Measurements from ENCODE around the gene HOXA3.
A peak's percentile ranks its signal among the peaks of the same experiment; 100 is the strongest.

HOXA3 gene

GRCh38 chr7:27189295-27189996 is 37.1 kb upstream of the HOXA3 start:
- no peak for DNase-seq

- DNase-seq, result peak; percentile 39
These were observed 36.3 kb upstream of the HOXA3 start for GRCh38 chr7:27188386-27189294.

- DNase-seq, result no peak
These were observed 35.3 kb upstream of the HOXA3 start for GRCh38 chr7:27187475-27188385.

GRCh38 chr7:27186668-27187474 is 34.5 kb upstream of the HOXA3 start:
- no peak for DNase-seq

GRCh38 chr7:27185854-27186667 is 33.7 kb upstream of the HOXA3 start:
- DNase-seq, result no peak

- no peak for DNase-seq
These were observed 32.9 kb upstream of the HOXA3 start, which contains the start of gene HOXA11 for GRCh38 chr7:27185013-27185853. Gene HOXA11 (minus strand): TSS chr7:27185232. CDS start chr7:27185144, 88 bp downstream.

GRCh38 chr7:27184337-27185012 is 32.1 kb upstream of the HOXA3 start:
- no peak for DNase-seq

- no peak for DNase-seq
These were observed 31.4 kb upstream of the HOXA3 start for GRCh38 chr7:27183682-27184336.

GRCh38 chr7:27182861-27183681 is 30.7 kb upstream of the HOXA3 start:
- DNase-seq, result no peak

- no peak for DNase-seq
These were observed 30.0 kb upstream of the HOXA3 start for GRCh38 chr7:27182285-27182841.

- DNase-seq, result no peak
These were observed 29.5 kb upstream of the HOXA3 start for GRCh38 chr7:27181795-27182275.

GRCh38 chr7:27180431-27181420 is 28.3 kb upstream of the HOXA3 start:
- no peak for DNase-seq

GRCh38 chr7:27179503-27180430 is 27.4 kb upstream of the HOXA3 start:
- peak; percentile 61 for DNase-seq

GRCh38 chr7:27179030-27179429 is 26.6 kb upstream of the HOXA3 start:
- DNase-seq, result no peak

- DNase-seq, result no peak
These were observed 26.0 kb upstream of the HOXA3 start for GRCh38 chr7:27178366-27178765.

Measured in CD4-positive, alpha-beta T cell treated with Interleukin-21 for 1 hour (primary cell).